Measurements from ENCODE around the gene CSH2.
"Not testable (repeated sequence)": the region's sequence is repeated elsewhere in the genome, so short reads cannot be mapped to it uniquely, and the experiment has no call there.

Gene CSH2

GRCh38 chr17:63911657-63912100 lies 38.2 kb upstream of the CSH2 start:
- Histone ChIP-seq H3K4me1 (ENCODE audit: insufficient read depth, low read length) (no peaks in the 10 kb centered on the region), H3K36me3 (ENCODE audit: insufficient read depth, low read length) (no peaks in the 10 kb centered on the region), H3K4me3 (ENCODE audit: low read depth in 1 of 2, low read length in 2 of 2) (no peak overlapping the region), H3K27ac (ENCODE audit: low read depth, low read length) (no peak overlapping the region), H3K9ac (ENCODE audit: low read length) (no peak overlapping the region), H3K27me3 (ENCODE audit: control insufficient read depth in 1 of 2, insufficient read depth in 2 of 2, low read length in 2 of 2) (peaks cover 0 to 5% of the 10 kb centered on the region in 2 donors), H3K9me3 (ENCODE audit: low read length) (no peaks in the 10 kb centered on the region)

- Histone ChIP-seq H3K9ac (ENCODE audit: low read length) (no peak within 1 kb of the TSS), H3K4me1 (ENCODE audit: insufficient read depth, low read length) (no peaks in the 10 kb centered on the region), H3K27me3 (ENCODE audit: control insufficient read depth in 1 of 2, insufficient read depth in 2 of 2, low read length in 2 of 2) (peaks cover 0 to 5% of the 10 kb centered on the region in 2 donors), H3K4me3 (ENCODE audit: low read depth in 1 of 2, low read length in 2 of 2) (no peak within 1 kb of the TSS), H3K36me3 (ENCODE audit: insufficient read depth, low read length) (no peaks in the 10 kb centered on the region), H3K9me3 (ENCODE audit: low read length) (no peaks in the 10 kb centered on the region), H3K27ac (ENCODE audit: low read depth, low read length) (no peak within 1 kb of the TSS)
Observed at GRCh38 chr17:63911041-63911635, 37.7 kb upstream of the CSH2 start, which contains the start of gene CSHL1. CSHL1 (minus strand) TSS chr17:63911258; CDS start chr17:63911196, 62 bp downstream.

DNA sequence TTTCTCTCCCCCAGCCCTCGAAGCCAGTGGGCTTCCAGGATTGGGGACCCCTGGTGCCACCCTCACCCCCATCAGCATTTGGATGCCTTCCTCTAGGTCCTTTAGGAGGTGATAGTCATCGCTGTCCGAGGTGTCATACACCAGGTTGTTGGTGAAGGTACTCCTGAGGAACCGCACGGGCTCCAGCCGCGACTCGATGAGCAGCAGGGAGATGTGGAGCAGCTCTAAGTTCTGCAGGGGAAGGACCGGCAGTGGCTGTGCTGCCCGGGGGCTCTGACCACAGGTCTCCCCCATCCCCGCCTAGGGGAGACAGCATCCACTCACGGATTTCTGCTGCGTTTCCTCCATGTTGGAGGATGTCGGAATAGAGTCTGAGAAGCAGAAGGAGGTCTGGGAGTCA lies 36.6 kb upstream of the CSH2 start:
- Histone ChIP-seq H3K36me3 (ENCODE audit: insufficient read depth, low read length) (no peaks in the 10 kb centered on the region), H3K27me3 (ENCODE audit: control insufficient read depth in 1 of 2, insufficient read depth in 2 of 2, low read length in 2 of 2) (peaks cover 0 to 5% of the 10 kb centered on the region in 2 donors), H3K27ac (ENCODE audit: low read depth, low read length) (no peak overlapping the region), H3K9ac (ENCODE audit: low read length) (no peak overlapping the region), H3K9me3 (ENCODE audit: low read length) (no peaks in the 10 kb centered on the region), H3K4me1 (ENCODE audit: insufficient read depth, low read length) (no peaks in the 10 kb centered on the region), H3K4me3 (ENCODE audit: low read depth in 1 of 2, low read length in 2 of 2) (no peak overlapping the region)

GRCh38 chr17:63909586-63909985 lies 36.1 kb upstream of the CSH2 start:
- H3K27me3 ChIP-seq (ENCODE audit: control insufficient read depth in 1 of 2, insufficient read depth in 2 of 2, low read length in 2 of 2); H3K9ac ChIP-seq (ENCODE audit: low read length); H3K9me3 ChIP-seq (ENCODE audit: low read length); H3K27ac ChIP-seq (ENCODE audit: low read depth, low read length); H3K4me1 ChIP-seq (ENCODE audit: insufficient read depth, low read length); H3K36me3 ChIP-seq (ENCODE audit: insufficient read depth, low read length); H3K4me3 ChIP-seq (ENCODE audit: low read depth in 1 of 2, low read length in 2 of 2): not testable (repeated sequence)

- H3K4me1 ChIP-seq (ENCODE audit: insufficient read depth, low read length); H3K4me3 ChIP-seq (ENCODE audit: low read depth in 1 of 2, low read length in 2 of 2); H3K27ac ChIP-seq (ENCODE audit: low read depth, low read length); H3K27me3 ChIP-seq (ENCODE audit: control insufficient read depth in 1 of 2, insufficient read depth in 2 of 2, low read length in 2 of 2); H3K9ac ChIP-seq (ENCODE audit: low read length); H3K9me3 ChIP-seq (ENCODE audit: low read length); H3K36me3 ChIP-seq (ENCODE audit: insufficient read depth, low read length): not testable (repeated sequence)
Observed at GRCh38 chr17:63907161-63907778, 33.8 kb upstream of the CSH2 start.

- H3K27ac ChIP-seq (ENCODE audit: low read depth, low read length); H3K9me3 ChIP-seq (ENCODE audit: low read length); H3K9ac ChIP-seq (ENCODE audit: low read length); H3K27me3 ChIP-seq (ENCODE audit: control insufficient read depth in 1 of 2, insufficient read depth in 2 of 2, low read length in 2 of 2); H3K4me1 ChIP-seq (ENCODE audit: insufficient read depth, low read length); H3K36me3 ChIP-seq (ENCODE audit: insufficient read depth, low read length); H3K4me3 ChIP-seq (ENCODE audit: low read depth in 1 of 2, low read length in 2 of 2): not testable (repeated sequence)
Observed at GRCh38 chr17:63904796-63905195, 31.3 kb upstream of the CSH2 start.

GRCh38 chr17:63903787-63904201 lies 30.3 kb upstream of the CSH2 start:
- H3K9me3 ChIP-seq (ENCODE audit: low read length); H3K9ac ChIP-seq (ENCODE audit: low read length); H3K27ac ChIP-seq (ENCODE audit: low read depth, low read length); H3K4me1 ChIP-seq (ENCODE audit: insufficient read depth, low read length); H3K36me3 ChIP-seq (ENCODE audit: insufficient read depth, low read length); H3K27me3 ChIP-seq (ENCODE audit: control insufficient read depth in 1 of 2, insufficient read depth in 2 of 2, low read length in 2 of 2); H3K4me3 ChIP-seq (ENCODE audit: low read depth in 1 of 2, low read length in 2 of 2): not testable (repeated sequence)

GRCh38 chr17:63901971-63902370 lies 28.5 kb upstream of the CSH2 start:
- H3K9ac ChIP-seq (ENCODE audit: low read length); H3K4me3 ChIP-seq (ENCODE audit: low read depth in 1 of 2, low read length in 2 of 2); H3K27ac ChIP-seq (ENCODE audit: low read depth, low read length); H3K36me3 ChIP-seq (ENCODE audit: insufficient read depth, low read length); H3K9me3 ChIP-seq (ENCODE audit: low read length); H3K4me1 ChIP-seq (ENCODE audit: insufficient read depth, low read length); H3K27me3 ChIP-seq (ENCODE audit: control insufficient read depth in 1 of 2, insufficient read depth in 2 of 2, low read length in 2 of 2): not testable (repeated sequence)

GRCh38 chr17:63898899-63899798 lies 25.7 kb upstream of the CSH2 start:
- not testable (repeated sequence) for H3K4me1 ChIP-seq (ENCODE audit: insufficient read depth, low read length); H3K36me3 ChIP-seq (ENCODE audit: insufficient read depth, low read length); H3K27me3 ChIP-seq (ENCODE audit: control insufficient read depth in 1 of 2, insufficient read depth in 2 of 2, low read length in 2 of 2); H3K4me3 ChIP-seq (ENCODE audit: low read depth in 1 of 2, low read length in 2 of 2); H3K27ac ChIP-seq (ENCODE audit: low read depth, low read length); H3K9me3 ChIP-seq (ENCODE audit: low read length); H3K9ac ChIP-seq (ENCODE audit: low read length)

DNA sequence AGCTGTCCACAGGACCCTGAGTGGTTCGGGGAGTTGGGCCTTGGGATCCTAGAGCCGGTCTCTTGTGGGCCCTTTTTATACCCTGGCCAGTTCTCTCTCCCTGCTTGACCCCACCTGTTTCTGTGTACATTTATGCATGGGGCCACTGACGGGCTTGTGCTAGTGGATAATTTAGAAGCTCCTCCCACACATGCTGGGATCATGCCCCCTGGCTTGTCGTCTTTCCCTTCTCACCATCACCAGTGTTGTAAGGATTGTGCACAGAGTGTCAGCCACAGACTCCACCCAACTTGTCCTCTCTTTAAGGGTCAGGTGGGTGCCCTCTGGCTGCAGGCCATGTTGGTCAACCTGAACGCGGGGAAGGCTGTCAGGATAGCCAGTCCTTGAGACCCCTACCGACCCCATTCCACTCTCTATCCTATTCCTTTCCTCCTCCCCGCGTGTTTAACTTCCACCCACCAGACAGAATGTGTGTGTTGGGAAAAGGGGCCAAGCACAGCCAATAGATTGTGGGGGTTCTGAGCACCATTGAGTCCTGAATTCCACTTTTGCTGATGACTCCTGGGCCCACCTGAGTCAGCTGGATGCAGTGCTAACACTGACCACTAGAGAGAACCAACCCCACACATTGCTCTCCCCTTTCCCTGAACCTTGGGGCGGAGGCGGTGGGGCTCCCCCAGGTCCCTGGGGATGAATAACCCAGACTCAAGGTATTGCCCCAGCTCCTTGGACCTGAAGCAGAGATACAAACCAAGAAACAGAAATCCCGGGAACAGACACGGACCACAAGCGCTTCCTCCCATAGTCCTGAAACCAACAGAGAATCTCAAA lies 23.3 kb upstream of the CSH2 start, which contains the start of gene CSH1:
Gene CSH1, minus strand, starts transcription at position 51 of the 831 bp plus-strand sequence. CDS start 63 bp downstream, outside the sequence.
- H3K36me3 ChIP-seq (ENCODE audit: insufficient read depth, low read length); H3K27me3 ChIP-seq (ENCODE audit: control insufficient read depth in 1 of 2, insufficient read depth in 2 of 2, low read length in 2 of 2); H3K27ac ChIP-seq (ENCODE audit: low read depth, low read length); H3K4me1 ChIP-seq (ENCODE audit: insufficient read depth, low read length); H3K9me3 ChIP-seq (ENCODE audit: low read length); H3K4me3 ChIP-seq (ENCODE audit: low read depth in 1 of 2, low read length in 2 of 2); H3K9ac ChIP-seq (ENCODE audit: low read length): not testable (repeated sequence)

DNA sequence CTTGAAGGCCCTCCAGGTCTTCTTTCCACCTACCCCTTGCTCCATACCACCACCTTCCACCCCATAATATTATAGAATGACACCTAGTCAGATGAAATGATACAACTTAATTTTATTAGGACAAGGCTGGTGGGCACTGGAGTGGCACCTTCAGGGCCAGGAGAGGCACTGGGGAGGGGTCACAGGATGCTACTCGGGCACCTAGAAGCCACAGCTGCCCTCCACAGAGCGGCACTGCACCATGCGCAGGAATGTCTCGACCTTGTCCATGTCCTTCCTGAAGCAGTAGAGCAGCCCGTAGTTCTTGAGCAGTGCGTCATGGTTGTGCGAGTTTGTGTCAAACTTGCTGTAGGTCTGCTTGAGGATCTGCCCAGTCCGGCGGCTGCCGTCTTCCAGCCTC lies 21.3 kb upstream of the CSH2 start:
- not testable (repeated sequence) for H3K4me3 ChIP-seq (ENCODE audit: low read depth in 1 of 2, low read length in 2 of 2)

More for the DNA sequence above, 21.3 kb upstream of the CSH2 start:
- not testable (repeated sequence) for H3K27me3 ChIP-seq (ENCODE audit: control insufficient read depth in 1 of 2, insufficient read depth in 2 of 2, low read length in 2 of 2); H3K9me3 ChIP-seq (ENCODE audit: low read length); H3K9ac ChIP-seq (ENCODE audit: low read length); H3K27ac ChIP-seq (ENCODE audit: low read depth, low read length); H3K36me3 ChIP-seq (ENCODE audit: insufficient read depth, low read length); H3K4me1 ChIP-seq (ENCODE audit: insufficient read depth, low read length)
